ENCODE measurements around the gene KPNA4.
"Not testable (repeated sequence)": the region's sequence is repeated elsewhere in the genome, so short reads cannot be mapped to it uniquely, and the experiment has no call there.

The KPNA4 gene

DNA sequence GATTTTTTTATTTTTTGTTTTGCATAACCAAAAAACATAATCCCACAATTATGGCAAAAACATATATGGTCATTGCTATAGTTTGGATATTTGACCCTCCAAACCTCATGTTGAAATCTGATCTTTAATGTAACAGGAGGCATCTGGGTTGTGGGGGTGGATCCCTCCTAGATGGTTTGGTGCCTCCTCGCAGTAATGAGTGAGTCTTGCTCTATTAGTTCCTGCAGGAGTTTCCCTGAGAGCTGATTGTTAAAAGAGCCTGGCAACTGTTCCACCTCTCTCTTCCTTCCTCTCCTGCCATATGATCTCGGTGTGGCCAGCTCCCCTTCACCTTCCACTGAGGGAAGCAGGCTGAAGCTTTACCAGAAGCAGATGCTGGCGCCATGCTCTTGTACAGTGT lies 82.6 kb downstream of the KPNA4 start:
- DNase-seq: no peak

- no peak for DNase-seq
Measured at GRCh38 chr3:160481856-160482255, 83.5 kb downstream of the KPNA4 start.

- DNase-seq: no peak
Measured at GRCh38 chr3:160480931-160481330, 84.4 kb downstream of the KPNA4 start.

DNA sequence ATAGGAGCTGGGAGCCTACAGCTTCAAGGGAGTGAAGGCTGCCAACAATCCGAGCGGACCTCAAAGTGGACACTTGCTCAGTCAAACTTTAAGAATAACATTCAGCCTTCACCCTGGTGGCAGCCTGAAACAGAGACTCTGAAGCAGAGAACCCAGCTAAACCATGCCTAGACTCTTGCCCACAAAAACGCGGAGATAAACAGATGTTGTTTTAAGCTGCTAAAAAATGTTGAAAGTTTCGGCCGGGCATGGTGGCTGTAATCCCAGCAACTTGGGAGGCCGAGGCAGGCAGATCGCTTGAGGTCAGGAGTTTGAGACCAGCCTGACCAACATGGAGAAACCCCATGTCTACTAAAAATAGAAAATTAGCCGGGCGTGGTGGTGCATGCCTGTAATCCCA lies 86.0 kb downstream of the KPNA4 start:
- DNase-seq: no peak

DNA sequence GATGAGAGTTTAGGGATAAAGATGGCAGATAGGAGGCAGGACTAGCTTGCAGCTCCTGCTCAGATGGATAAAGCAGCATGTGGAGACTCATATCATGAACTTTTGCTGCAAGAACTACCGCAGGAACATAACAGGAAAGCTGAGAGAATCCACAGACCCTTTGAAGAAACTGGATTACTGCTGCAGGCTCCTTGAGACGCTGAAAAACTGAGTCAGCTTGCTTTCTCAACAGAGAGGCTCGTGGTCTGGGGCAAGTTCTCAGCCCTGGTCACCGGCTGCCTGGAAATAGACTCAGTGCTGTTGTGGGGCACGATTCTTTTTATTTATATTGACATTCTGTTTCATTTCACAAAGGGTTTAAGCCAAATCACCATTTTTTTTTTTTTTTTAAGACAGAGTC lies 87.0 kb downstream of the KPNA4 start:
- no peak for DNase-seq

GRCh38 chr3:160477750-160478149 lies 87.6 kb downstream of the KPNA4 start:
- DNase-seq: no peak

GRCh38 chr3:160475884-160476283 lies 89.5 kb downstream of the KPNA4 start:
- DNase-seq: no peak

DNA sequence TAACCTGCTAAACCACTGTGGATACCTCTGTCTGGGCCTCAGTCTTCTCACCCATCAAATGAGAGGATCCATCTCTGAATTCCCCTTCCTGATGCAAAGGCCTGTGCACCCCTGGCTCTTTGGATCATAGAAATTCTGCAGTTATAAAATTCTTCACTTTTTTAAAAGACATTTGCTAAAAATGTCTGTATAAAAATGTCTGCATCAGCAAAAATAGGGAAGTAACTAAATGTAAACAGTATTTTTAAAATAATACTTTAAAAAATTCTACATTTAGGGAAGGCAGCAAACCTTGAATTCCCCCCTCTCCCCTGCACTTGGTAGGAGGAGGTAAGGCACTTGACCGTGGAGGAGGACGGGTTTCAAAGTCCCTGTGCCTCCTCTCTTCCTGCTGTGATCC lies 90.2 kb downstream of the KPNA4 start:
- DNase-seq: no peak

DNA sequence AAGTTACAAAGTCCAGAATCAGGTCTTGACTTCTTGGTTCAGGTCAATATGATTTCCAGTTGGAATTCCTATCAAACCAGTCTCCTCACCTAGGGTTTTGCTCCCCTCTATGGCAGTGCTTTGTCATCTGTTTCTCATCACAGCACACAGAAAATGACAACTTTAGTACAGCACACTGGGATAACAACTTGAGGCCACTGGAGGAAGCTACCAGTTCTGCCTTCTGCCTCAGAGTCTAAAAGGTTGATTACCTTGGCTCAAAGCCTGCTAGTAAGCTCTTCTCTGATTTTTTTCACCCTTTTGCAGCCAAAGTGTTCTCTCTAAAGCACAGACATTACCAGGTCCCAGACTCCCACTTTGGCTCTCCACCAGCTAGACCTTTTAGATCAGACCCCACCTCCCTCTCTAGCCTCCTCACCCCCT lies 90.9 kb downstream of the KPNA4 start:
- no peak for DNase-seq

GRCh38 chr3:160473978-160474377 lies 91.4 kb downstream of the KPNA4 start:
- DNase-seq: no peak

- no peak for DNase-seq
Measured at GRCh38 chr3:160473221-160473620, 92.2 kb downstream of the KPNA4 start.

DNA sequence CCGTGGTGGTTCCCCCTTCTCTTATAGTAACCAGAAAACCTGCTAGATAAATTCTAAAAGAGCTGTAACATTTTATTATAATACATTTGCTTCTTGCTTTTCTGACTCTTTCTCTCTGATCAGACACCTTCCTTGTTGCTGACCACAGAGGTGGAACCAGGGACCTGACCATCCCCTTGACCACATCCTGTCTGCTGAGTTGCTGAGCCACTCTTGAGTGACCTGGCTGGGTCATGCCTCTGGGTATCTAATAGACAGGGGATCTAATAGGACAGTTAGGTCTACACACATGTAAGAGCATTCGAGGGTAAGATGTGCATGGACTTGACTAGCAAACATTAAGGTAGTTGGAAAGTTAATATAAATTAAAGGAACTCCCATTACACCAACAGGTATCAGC lies 93.0 kb downstream of the KPNA4 start:
- no peak for DNase-seq

- DNase-seq: no peak
Measured at GRCh38 chr3:160471892-160472291, 93.5 kb downstream of the KPNA4 start.

- DNase-seq: no peak
Measured at GRCh38 chr3:160470181-160470580, 95.2 kb downstream of the KPNA4 start.

GRCh38 chr3:160464971-160465370 lies 100.4 kb downstream of the KPNA4 start:
- DNase-seq: no peak

DNA sequence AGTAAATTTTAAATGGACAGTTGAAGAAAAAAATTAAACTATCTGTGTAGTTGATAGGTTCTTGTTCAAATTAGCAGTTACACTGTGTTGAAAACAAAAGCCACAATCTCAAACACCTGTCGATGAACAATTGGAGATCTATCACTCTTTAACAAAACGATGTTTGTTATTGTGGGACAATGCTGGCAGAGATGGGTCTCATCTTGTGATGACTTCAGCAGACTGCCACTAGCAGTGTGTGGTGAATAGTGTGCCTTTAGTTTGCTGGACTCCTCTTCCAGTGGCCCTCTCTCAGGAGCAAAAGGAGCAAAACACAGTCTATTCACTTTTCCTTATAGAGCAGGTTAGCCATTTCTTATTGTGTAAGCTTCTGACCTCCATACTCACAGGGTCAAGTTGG lies 101.0 kb downstream of the KPNA4 start:
- no peak for DNase-seq

DNA sequence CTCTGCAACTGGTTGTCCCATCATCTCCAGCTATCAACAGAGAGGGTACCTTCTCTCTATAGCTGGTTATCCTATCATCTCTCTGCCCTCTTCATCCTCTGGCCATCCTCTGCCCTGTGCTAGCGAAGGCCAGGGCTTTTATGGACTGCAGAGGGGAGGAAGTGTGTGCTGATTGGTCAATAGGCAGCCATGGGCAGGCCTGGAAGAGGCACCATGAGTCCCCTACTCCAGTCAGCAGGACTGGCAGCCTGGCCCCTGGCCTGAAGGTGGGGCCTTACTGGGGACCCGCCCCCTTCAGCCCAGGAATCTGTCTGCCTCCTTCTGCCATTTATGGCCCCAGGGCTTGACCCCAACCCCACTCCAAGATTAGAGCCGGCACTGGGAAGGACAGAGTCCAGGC lies 105.3 kb downstream of the KPNA4 start:
- DNase-seq: no peak

- no peak for DNase-seq
Measured at GRCh38 chr3:160459450-160459970, 105.9 kb downstream of the KPNA4 start.

DNA sequence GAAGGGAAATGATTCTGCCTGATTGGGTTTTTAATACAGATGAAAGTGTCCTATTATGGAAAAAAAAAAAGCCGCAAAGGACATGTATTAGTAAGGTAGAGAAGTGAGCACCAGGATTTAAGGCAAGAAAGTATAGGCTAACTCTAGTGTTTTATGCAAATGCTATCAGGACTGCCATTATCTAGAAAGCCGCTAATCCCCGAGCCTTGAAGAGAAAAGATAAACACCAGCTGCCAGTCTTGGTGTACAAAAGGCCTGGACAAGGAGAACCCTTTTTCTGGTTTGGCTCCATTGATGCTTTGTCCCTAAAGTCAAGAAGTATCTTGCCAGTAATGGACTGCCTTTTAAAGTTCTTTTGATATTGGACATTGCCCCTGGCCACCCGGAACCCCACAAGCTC lies 107.2 kb downstream of the KPNA4 start:
- DNase-seq: no peak

- DNase-seq: no peak
Measured at GRCh38 chr3:160455846-160456245, 109.5 kb downstream of the KPNA4 start.

GRCh38 chr3:160454995-160455394 lies 110.4 kb downstream of the KPNA4 start:
- DNase-seq: no peak

GRCh38 chr3:160452251-160452650 lies 113.1 kb downstream of the KPNA4 start:
- not testable (repeated sequence) for DNase-seq

DNA sequence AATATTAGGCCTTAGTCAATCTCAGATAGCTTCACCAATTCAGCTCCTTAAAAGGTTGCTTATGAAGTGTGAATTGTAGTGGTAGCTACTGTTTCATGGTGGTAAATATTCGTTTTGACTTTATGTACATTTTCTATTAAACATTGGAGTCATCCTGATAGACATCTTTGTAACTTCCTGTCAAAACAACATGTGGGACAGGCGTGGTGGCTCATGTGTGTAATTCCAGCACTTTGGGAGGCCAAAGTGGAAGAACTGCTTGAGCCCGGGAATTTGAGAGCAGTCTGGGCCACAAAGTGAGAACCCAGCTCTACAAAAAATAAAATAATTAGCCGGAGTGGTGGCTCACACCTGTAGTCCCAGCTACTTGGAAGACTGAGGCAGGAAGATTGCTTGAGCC lies 113.8 kb downstream of the KPNA4 start:
- DNase-seq: no peak

DNA sequence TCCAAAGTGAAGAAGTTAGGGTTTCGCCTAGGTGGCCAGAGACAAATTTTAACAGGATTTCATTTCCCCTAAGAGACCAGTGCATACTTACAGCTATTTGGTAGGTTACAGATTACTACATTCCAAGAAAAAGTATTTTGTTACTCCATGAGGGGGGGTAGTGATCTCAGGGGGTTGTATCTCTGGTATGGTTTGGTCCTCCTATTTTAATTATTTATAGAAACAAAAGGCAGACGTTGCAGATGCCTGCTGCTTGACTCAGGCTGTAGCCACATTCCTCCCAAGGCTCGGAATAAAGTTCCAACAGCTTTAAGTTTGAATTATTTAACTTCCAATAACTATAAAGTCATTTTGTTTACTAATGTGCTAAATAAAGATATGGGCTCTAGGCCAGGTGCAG lies 114.5 kb downstream of the KPNA4 start:
- DNase-seq: no peak

DNA sequence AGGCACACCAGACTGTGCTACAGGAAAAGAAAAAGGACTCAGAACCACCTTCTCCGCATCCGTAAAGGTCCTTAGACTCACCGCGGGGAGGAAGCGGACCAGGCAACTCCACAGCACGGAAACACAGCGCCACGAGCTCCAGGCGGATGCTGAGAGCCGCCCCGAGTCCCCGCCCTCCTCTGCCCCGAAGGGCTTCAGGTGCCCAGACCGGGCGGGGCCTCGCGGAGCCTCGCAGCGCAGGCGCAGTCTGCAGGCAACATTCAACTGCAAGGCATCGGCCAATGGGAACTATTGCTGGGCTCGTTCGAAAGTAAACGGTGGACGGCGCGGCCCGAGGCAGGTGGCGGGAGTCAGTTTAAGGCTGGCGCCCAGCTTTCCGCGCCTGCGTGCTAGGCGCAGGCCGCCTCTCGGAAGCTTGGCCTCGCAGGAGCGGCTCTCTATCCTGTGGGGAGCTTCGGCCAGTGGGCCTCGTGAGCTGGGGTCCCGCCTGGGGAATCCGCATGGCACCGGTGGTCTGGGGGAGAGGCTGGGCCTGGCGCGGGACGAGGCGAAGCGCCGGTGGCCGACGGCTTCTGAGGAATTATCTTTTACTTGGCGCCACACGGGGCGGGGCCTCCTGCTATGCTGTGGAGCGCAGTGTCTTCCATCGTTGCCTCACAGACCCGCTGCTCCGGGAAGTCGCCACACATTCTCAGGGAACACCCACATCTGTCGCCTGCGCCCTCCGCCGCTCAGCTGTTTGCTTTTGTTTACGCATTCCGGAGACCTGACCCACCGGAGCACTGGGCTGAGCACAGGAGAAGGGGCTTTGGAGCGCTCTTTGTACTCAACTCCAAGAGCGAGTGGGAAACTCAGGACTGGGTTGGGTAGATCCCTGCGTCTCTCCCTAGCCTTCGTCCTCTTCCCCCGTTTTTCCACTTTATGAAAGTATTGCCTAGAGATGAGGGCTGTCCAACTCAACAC lies 115.5 kb downstream of the KPNA4 start, which contains the start of gene TRIM59:
TRIM59 (minus strand) TSS at position 151 of the 963 bp plus-strand sequence. CDS start 10,603 bp downstream, outside the sequence.
- DNase-seq: peak; percentile 99
